ENCODE results near the gene RSRC1. TPM values are rescaled to one million over a fixed set of nuclear protein-coding genes. Genes with fewer than 3 reads are reported as not detected.

The RSRC1 gene
- total and polyA plus RNA-seq, 2 of the 8 experiments (the other 6 are each of a cell fraction or from before 2014, with no cell fraction given): 2.0 to 27.9 TPM

GRCh38 chr3:158430968-158431367, 321.1 kb downstream of the RSRC1 start:
- Histone ChIP-seq H4K91ac (replicated peaks; ENCODE audit: insufficient read length, low read length) (no peak overlapping the region), H3K18ac (ENCODE audit: extremely low read depth, low read length) (no peak overlapping the region), H3K79me1 (ENCODE audit: low read depth, low read length) (no peaks in the 10 kb centered on the region), H4K5ac (ENCODE audit: insufficient read length, low read depth, low read length) (no peak overlapping the region), H3K9ac (replicated peaks in 1 of 4; ENCODE audit: extremely low read depth in 1 of 4, low read depth in 3 of 4, low read length in 3 of 4) (no peak overlapping the region), H3K79me2 (ENCODE audit: control insufficient read depth in 1 of 2, insufficient read depth in 2 of 2, low read length in 2 of 2) (no peaks in the 10 kb centered on the region), H3K4ac (replicated peaks; ENCODE audit: insufficient read length, low read depth, low read length) (no peak overlapping the region), H3K4me2 (ENCODE audit: insufficient read depth in 1 of 2, low read depth in 2 of 2, low read length in 2 of 2) (no peak overlapping the region), H2BK120ac (replicated peaks; ENCODE audit: low read depth, low read length) (no peak overlapping the region), H4K8ac (ENCODE audit: extremely low read depth, insufficient read depth, low read length) (no peak overlapping the region), H3K4me1 (replicated peaks in 1 of 4; ENCODE audit: control insufficient read depth in 3 of 4, insufficient read depth in 4 of 4, low read length in 3 of 4) (no peaks in the 10 kb centered on the region), H3K4me3 (ENCODE audit: extremely low read depth in 1 of 4, insufficient read depth in 2 of 4, low read depth in 3 of 4, low read length in 4 of 4) (no peak overlapping the region), H3K27me3 (replicated peaks in 1 of 4; ENCODE audit: control insufficient read depth in 3 of 4, extremely low read depth in 1 of 4, insufficient read depth in 3 of 4, low read length in 3 of 4) (no peaks in the 10 kb centered on the region), H3K36me3 (ENCODE audit: control insufficient read depth in 2 of 4, insufficient read depth in 4 of 4, low read length in 3 of 4) (no peaks in the 10 kb centered on the region), H3K56ac (replicated peaks; ENCODE audit: insufficient read length, low read depth, low read length) (no peak overlapping the region), H2AFZ (ENCODE audit: low read length) (no peak overlapping the region), H2BK5ac (ENCODE audit: low read depth, low read length) (no peak overlapping the region), H3K27ac (ENCODE audit: low read depth, low read length) (no peak overlapping the region), H4K20me1 (replicated peaks in 1 of 2; ENCODE audit: control insufficient read depth in 1 of 2, insufficient read depth in 2 of 2, low read length in 2 of 2) (no peaks in the 10 kb centered on the region), H3K23me2 (ENCODE audit: low read depth, low read length) (no peaks in the 10 kb centered on the region), H2BK12ac (ENCODE audit: low read depth, low read length) (no peak overlapping the region), H3K14ac (ENCODE audit: insufficient read length) (no peak overlapping the region), H3K9me3 (ENCODE audit: insufficient read depth in 2 of 2, low read depth in 1 of 2, low read length in 1 of 2) (no peaks in the 10 kb centered on the region), H2AK5ac (ENCODE audit: low read depth, low read length) (no peak overlapping the region), H2BK20ac (ENCODE audit: low read length) (no peak overlapping the region), H2BK15ac (ENCODE audit: low read length) (no peak overlapping the region), H3K23ac (ENCODE audit: insufficient read length) (no peak overlapping the region)
- ChIA-PET POLR2A (ENCODE audit: partially characterized antibody) (no interaction called here), CTCF (ENCODE audit: partially characterized antibody) (interaction anchor here (0.6 to 1.5 kb wide), 3 partner anchors 128 to 572 kb away, joined by 3 to 5 read pairs (median 5); no protein-coding TSS in a partner anchor)
- no peak for FAIRE-seq
- no peak for TF ChIP-seq ATF3 (IDR thresholded peaks at IDR 0.05; ENCODE audit: insufficient read depth, low read depth, low read length)
- no peak for TF ChIP-seq CEBPB (IDR thresholded peaks at IDR 0.05; ENCODE audit: low read depth, low read length)
- no peak for TF ChIP-seq CHD2 (IDR thresholded peaks at IDR 0.05; ENCODE audit: low read length)
- no peak for TF ChIP-seq RFX5 (IDR thresholded peaks at IDR 0.05; ENCODE audit: borderline replicate concordance, low read depth, low read length)
- TF ChIP-seq POLR2A (IDR thresholded peaks at IDR 0.05; ENCODE audit: control extremely low read depth in 1 of 2, low read depth in 2 of 2, low read length in 2 of 2): no peak
- TF ChIP-seq RAD21 (IDR thresholded peaks at IDR 0.05 in 1 of 2, conservative IDR thresholded peaks at IDR 0.05 in 1 of 2; ENCODE audit: low read depth in 2 of 2, low read length in 2 of 2): no peak
- no peak for TF ChIP-seq NANOG (IDR thresholded peaks at IDR 0.05; ENCODE audit: insufficient read depth, low read depth, low read length, poor library complexity, severe bottlenecking)
- TF ChIP-seq SP4 (IDR thresholded peaks at IDR 0.05; ENCODE audit: low read length): no peak
- TF ChIP-seq CTBP2 (IDR thresholded peaks at IDR 0.05; ENCODE audit: borderline replicate concordance, insufficient read depth, insufficient read length, low read length): no peak
- TF ChIP-seq GTF2F1 (IDR thresholded peaks at IDR 0.05; ENCODE audit: borderline replicate concordance, low read depth, low read length): no peak
- TF ChIP-seq KDM4A (IDR thresholded peaks at IDR 0.05; ENCODE audit: low read depth, low read length, severe bottlenecking): no peak
- no peak for DNase-seq (ENCODE audit: low read depth in 1 of 2, low spot score in 2 of 2)

All from H1 (cell line).